Heart right ventricle (tissue), 16 donors: ENCODE measurements around the gene HIF1AN. TPM values are rescaled to one million over a fixed set of nuclear protein-coding genes. Genes with fewer than 3 reads are reported as not detected.

Experiments used
- ATAC-seq, 8 donors: fragments of 200-7000 bp; cut with Tn5 transposase; one replicate each; pipeline ENCODE4 v1.9.1; 2020; ENCODE audit warnings: mild to moderate bottlenecking in 8 of 8, moderate library complexity in 8 of 8, moderate number of reproducible peaks in 1 of 8
- DNase-seq, 2 donors: peaks; one replicate each; pipeline ENCODE4 v3.0.0-alpha.2; 2020
- H3K27ac ChIP-seq, 10 donors: fragments of 200-600 bp; sonication (generic) in 2 of 10; one replicate each; pipeline versions ENCODE4 v1.5.0 to v1.8.0; 2020 to 2022; ENCODE audit warnings: mild to moderate bottlenecking in 3 of 10
- H3K27me3 ChIP-seq, 7 donors: fragments of 200-600 bp; one replicate each; pipeline ENCODE4 v1.8.0; 2021 to 2022; ENCODE audit warnings: mild to moderate bottlenecking in 2 of 7
- H3K36me3 ChIP-seq, 9 donors: fragments of 200-600 bp; sonication (generic) in 1 of 9; one replicate each; pipeline versions ENCODE4 v1.5.0 to v1.8.0; 2020 to 2022; ENCODE audit warnings: mild to moderate bottlenecking in 2 of 9
- H3K4me1 ChIP-seq, 9 donors: fragments of 200-600 bp; sonication (generic) in 1 of 9; one replicate each; pipeline versions ENCODE4 v1.5.0 to v1.8.0; 2020 to 2022; ENCODE audit warnings: mild to moderate bottlenecking in 4 of 9
- H3K4me3 ChIP-seq, 10 donors: fragments of 200-600 bp; sonication (generic) in 2 of 10; one replicate each; pipeline versions ENCODE4 v1.5.0 to v1.8.0; 2020 to 2022; ENCODE audit warnings: mild to moderate bottlenecking in 7 of 10, moderate library complexity in 2 of 10
- H3K9me3 ChIP-seq, 11 donors: fragments of 200-600 bp in 10 of 11; sonication (generic) in 2 of 11; one replicate each; pipeline versions ENCODE4 v1.5.0 to v1.8.0; 2013 to 2022; ENCODE audit warnings: mild to moderate bottlenecking in 2 of 11, control low read depth in 1 of 11, moderate library complexity in 1 of 11
- CTCF ChIP-seq, 9 donors: fragments of 200-600 bp; sonication (generic) in 2 of 9; IDR thresholded peaks; one replicate each; pipeline versions ENCODE4 v1.5.0 to v1.8.0; 2021 to 2022; ENCODE audit warnings: antibody characterized with exemption in 9 of 9, mild to moderate bottlenecking in 5 of 9, moderate library complexity in 1 of 9
- WGBS, 2 donors: extraction: QIAGEN DNeasy Blood & Tissue Kit; methylation state at CpG; one replicate each; pipeline ENCODE4 v1.1.7; 2013; ENCODE audit warnings: inconsistent platforms in 1 of 2; 5-methylcytosine and 5-hydroxymethylcytosine counted together
- intact Hi-C, 10 donors: fragments of 100-400 bp; cut with DNase I; formaldehyde crosslinking; loops; one replicate each; pipeline versions ENCODE4 v1.11.1 to v1.14.2; 2022
- polyA plus RNA-seq, 2 donors: library from polyadenylated mRNA; stranded (reverse); fragments of 200-250 nt; gene quantifications; one replicate each; pipeline ENCODE4 v1.2.3, GENCODE V29; 2013
- total RNA-seq, 10 donors: library from RNA; stranded (reverse); fragmentation: NEBNext Ultra II Directional in 3 of 10; extraction: Animal tissue kit (Norgen Biotek cat#: 25700) in 3 of 10; gene quantifications; one replicate each; pipeline versions ENCODE4 v1.2.1 to v1.2.4, GENCODE V29; 2021 to 2023
- donor health status: Arrhythmogenic right ventricular cardiomyopathy.
- donor health status: ischemic (EF 13 %, LVEDD 7.1; RV severe dilation, severe dysfunction).
- donor health status: healthy with polysubstance abuse.
- donor health status: DM: no; HTN: yes; CAD: no.
- donor health status: DM: no; HTN: no; CAD: no.
- donor health status: ischemic (EF 25% LVEDD 6.9; RV normal size, moderate dysfunction).
- donor health status: ischemic (EF 25% LVEDD 5.7; RV mildly dilated, moderate dysfunction).
- donor health status: healthy.
- donor health status: DM: yes; HTN: yes; CAD: no.
- donor health status: Ischemic cardiomyopathy.
- donor health status: ischemic (EF 35%, LVEDD 5.7; RV mildly dilated, moderate dysfunction).
- donor health status: nonischemic (EF 11% LVEDD 7.7; RV severe dilation, severe dysfunction).
- donor health status: DM: yes; HTN: yes; CAD: no.
- donor health status: PGD.
- donor health status: ischemic (EF 29% LVEDD 5.4; RV normal size, mild dysfunction).
- donor health status: nonischemic (EF 23%, LVEDD 6.1; RV moderate dilation, normal function).

HIF1AN gene
- total and polyA plus RNA-seq, 12 donors, result 7.1 to 66.8 (median 48.4) TPM

- Histone ChIP-seq H3K36me3 (peaks cover 0 to 70% (median 27%) of the 10 kb centered on the region in 9 donors), H3K4me1 (peaks cover 6 to 27% (median 22%) of the 10 kb centered on the region in 9 donors), H3K4me3 (no peak overlapping the region), H3K9me3 (no peaks in the 10 kb centered on the region), H3K27ac (no peak overlapping the region), H3K27me3 (peaks cover 0 to 5% (median 0%) of the 10 kb centered on the region in 7 donors)
- TF ChIP-seq CTCF (IDR thresholded peaks at IDR 0.05), result no peak
- 83 to 88% methylated on average over 2 of the region's 2 CpGs for WGBS, 2 donors
- no peak for ATAC-seq
- no peak for DNase-seq
- intact Hi-C loops, result no loop called here
Observed at GRCh38 chr10:100524638-100525037, 11.1 kb upstream of the HIF1AN start.

DNA sequence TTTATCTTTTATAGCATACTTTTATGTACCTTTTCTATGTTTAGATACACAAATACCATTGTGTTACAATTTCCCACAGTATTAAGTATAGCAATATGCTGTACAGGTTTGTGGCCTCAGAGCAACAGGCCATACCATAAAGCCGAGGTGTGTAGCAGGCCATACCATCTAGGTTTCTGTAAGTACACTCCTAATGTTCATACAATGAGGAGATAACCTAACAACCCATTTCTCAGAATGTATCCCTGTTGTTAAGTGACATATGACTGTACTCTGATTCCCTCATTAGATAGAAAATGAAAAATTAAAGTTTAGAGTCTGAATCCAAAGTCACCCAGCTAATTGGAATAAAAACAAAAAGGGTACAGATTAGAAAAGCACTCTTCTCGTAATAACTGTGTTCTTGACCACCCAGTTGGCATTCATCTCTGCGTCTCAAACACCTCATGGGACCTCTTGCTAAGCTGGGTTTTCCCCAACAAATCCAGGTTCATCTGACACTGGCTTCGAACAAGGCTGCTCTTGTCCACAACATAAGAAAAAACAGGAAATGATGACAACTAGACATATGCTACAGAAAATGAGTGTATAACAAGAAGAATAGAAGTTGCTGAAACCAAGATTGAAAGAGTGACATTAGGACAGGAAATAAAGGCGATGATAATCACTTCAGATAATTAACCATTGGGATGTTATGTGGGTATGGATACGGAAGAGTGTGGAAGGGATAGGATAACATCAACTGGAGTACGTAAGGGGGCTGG is 7.4 kb upstream of the HIF1AN start:
- WGBS, 2 donors, result 45 to 47% methylated on average over 7 of the region's 7 CpGs
- H3K9me3 ChIP-seq, result no peaks in the 10 kb centered on the region
- peak overlapping the region in 9 of 10 donors; percentile 69 to 98 (median 89) for H3K4me3 ChIP-seq
- no peaks in the 10 kb centered on the region for H3K27me3 ChIP-seq
- DNase-seq (no peak), ATAC-seq (no peak)
- peak overlapping the region in 6 of 10 donors; percentile 86 to 95 (median 88) for H3K27ac ChIP-seq
- peaks cover 0 to 50% (median 23%) of the 10 kb centered on the region in 9 donors for H3K36me3 ChIP-seq
- no peak for TF ChIP-seq CTCF (IDR thresholded peaks at IDR 0.05)
- intact Hi-C loops, result no loop called here
- peaks cover 6 to 29% (median 23%) of the 10 kb centered on the region in 9 donors for H3K4me1 ChIP-seq

- Histone ChIP-seq H3K4me3 (peak overlapping the region; percentile 69 to 98 (median 90)), H3K27ac (peak overlapping the region; percentile 84 to 95 (median 88)), H3K36me3 (peaks cover 0 to 43% (median 23%) of the 10 kb centered on the region in 9 donors), H3K9me3 (no peaks in the 10 kb centered on the region), H3K4me1 (peaks cover 6 to 29% (median 23%) of the 10 kb centered on the region in 9 donors), H3K27me3 (no peaks in the 10 kb centered on the region)
- DNase-seq, result no peak
- WGBS, 2 donors, result 0 to 1% methylated on average over 18 of the region's 18 CpGs
- intact Hi-C loops, result no loop called here
- TF ChIP-seq CTCF (IDR thresholded peaks at IDR 0.05), result no peak
- peak in 6 of 8 donors; percentile 9 to 38 (median 24) for ATAC-seq
Observed at GRCh38 chr10:100528921-100529474, 6.7 kb upstream of the HIF1AN start.

- Histone ChIP-seq H3K9me3 (no peaks in the 10 kb centered on the region), H3K4me3 (peak within 1 kb of the TSS; percentile 69 to 98 (median 90)), H3K36me3 (peaks cover 0 to 36% (median 17%) of the 10 kb centered on the region in 9 donors), H3K27me3 (no peaks in the 10 kb centered on the region), H3K4me1 (peaks cover 6 to 29% (median 24%) of the 10 kb centered on the region in 9 donors), H3K27ac (peak within 1 kb of the TSS; percentile 84 to 95 (median 88))
- WGBS, 2 donors, result 1% methylated on average over 43 of the region's 43 CpGs
- ATAC-seq (peak; percentile 89 to 98 (median 96)), DNase-seq (peak; percentile 91 to 92)
- intact Hi-C loops, result no loop called here
- TF ChIP-seq CTCF (IDR thresholded peaks at IDR 0.05), result no peak
Observed at GRCh38 chr10:100529475-100530298, 6.1 kb upstream of the HIF1AN start, which contains the start of gene NDUFB8. TSS of gene NDUFB8 (minus strand) at chr10:100529871. CDS start at chr10:100529851, 20 bp downstream.
